GM21529 (cell line): ENCODE results near the gene MAGEB17.
"Not testable (repeated sequence)": the region's sequence is repeated elsewhere in the genome, so short reads cannot be mapped to it uniquely, and the experiment has no call there.

ENCODE experiments used
- ATAC-seq: cut with Tn5 transposase; IDR thresholded peaks from one replicate; pipeline ENCODE4 v1.9.1; 2021; ENCODE audit not compliant: unreplicated experiment

Gene MAGEB17

DNA sequence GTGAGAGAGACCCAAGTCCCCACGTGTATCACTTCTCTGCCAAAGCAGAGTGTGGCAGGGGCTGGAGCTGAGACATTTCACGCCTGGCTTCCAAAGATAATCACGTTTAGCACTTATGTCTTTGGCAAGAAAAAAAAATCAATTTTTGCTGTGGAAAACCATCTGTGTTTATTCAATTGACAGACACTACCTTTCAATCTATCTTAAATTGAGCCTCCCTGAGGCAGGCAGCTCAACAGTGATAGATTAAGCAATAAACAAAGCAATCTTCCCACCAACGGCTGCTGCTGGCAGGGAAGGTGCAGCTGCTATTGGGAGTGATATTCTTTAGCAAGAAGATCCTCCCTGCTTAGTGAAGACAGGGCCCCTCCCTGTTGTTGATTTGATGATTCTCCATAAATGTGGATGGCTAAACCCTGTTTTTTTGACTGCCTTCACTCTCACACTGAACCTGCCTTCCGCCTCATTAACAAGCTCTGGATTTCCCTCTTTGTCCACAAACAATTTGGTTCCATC lies 11.6 kb upstream of the MAGEB17 start:
- no peak for ATAC-seq

DNA sequence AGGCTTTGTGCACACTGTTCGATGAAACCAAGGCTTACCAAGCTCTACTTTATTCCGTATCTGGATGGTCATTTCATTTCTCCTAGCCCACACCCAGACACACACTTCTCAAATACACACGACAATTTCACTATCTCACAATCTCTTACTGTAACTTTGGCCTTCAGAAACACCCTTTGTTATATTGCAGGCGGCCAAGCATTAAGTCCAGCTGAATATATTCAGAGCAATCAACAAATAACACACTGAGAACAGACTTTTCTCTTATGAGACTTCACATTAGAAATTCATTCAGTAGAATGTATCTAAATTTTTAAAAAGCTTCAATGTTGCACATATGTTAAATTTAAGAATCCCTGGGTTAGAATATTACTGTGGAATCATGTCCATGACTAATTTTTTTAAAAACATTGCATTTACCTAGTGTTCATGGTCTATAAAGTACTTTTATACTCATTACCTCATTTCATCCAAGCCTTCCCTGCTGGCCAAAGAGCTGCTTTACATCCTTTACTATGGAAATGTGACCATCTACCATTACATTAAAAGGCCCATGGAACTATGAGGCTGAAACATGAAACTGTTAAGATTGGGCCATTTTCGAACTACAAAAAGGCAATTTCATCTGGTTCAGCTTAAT lies 10.5 kb upstream of the MAGEB17 start:
- no peak for ATAC-seq

GRCh38 chrX:16160729-16161128 lies 6.6 kb upstream of the MAGEB17 start:
- ATAC-seq, result no peak

DNA sequence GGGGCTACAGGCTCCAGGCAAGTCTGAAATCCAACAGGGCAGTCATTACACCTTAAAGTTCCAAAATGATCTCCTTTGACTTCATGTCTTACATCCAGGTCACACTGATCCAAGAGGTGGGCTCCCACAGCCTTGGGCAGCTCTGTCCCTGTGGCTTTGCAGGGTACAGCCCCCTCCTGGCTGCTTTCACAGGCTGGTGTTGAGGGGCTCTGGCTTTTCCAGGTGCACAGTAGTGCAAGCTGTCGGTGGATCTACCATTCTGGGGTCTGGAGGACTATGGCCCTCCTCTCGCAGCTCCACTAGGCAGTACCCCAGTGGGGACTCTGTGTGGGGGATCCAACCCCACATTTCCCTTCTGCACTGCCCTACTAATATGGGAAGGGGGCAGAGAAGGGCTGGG lies 6.1 kb upstream of the MAGEB17 start:
- ATAC-seq, result not testable (repeated sequence)

- ATAC-seq, result no peak
Measured at GRCh38 chrX:16162391-16162790, 4.9 kb upstream of the MAGEB17 start.

GRCh38 chrX:16164748-16165147 lies 2.5 kb upstream of the MAGEB17 start:
- no peak for ATAC-seq

GRCh38 chrX:16171039-16171438 lies 3.8 kb downstream of the MAGEB17 start:
- no peak for ATAC-seq

- ATAC-seq, result no peak
Measured at GRCh38 chrX:16171944-16172343, 4.7 kb downstream of the MAGEB17 start.

DNA sequence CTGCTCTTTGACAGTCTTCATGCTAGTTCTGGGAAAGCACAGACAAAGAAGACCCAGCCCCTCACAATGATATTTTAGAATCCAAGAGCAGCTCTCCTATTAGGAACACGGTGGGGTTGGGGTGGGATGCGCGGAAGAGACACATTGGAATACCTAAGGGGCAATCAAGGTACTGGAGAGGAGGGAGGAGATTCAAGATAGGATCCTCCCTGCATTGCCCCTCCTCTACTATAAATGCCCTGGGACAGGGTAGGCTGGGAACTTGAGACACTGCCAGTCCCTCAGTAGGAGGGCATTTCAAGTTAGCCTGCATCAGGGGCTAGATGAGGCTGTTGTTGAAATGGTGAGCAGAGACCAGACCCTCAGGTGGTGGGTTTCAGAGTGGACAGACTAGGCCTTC lies 5.1 kb downstream of the MAGEB17 start:
- no peak for ATAC-seq

DNA sequence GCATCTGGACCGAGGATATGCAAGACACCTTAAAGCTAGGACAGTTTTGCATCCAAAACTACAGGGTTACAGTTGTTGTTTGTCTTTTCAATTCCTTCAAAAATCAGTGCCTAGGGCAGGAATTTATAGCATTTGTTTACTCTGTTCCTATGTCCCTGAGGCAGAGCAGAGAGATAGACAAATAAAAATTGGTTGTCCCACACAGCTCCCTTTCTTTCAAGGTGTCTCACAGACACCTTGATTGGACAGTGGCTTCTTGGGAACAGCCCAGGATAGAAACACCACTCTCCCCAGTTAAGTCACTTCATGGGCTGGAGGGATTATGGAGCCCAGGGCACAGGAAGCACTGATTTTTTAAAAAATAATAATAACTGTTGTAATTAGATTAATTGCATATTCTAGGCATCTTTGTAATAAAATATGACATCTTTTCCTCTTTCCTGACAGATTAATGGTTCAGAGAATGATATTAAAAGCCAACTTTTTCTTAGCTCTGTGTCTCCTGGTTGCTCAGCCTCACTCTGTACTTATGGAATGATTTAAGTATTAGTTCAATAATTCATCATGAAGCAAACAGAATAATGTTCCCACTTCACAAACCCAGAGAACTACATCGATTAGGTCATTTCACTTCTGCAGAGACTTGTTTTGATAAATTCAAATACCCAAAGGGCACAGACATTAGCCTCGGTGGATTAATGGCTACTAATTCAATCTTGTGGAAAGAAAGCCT lies 8.2 kb downstream of the MAGEB17 start:
- ATAC-seq, result no peak

DNA sequence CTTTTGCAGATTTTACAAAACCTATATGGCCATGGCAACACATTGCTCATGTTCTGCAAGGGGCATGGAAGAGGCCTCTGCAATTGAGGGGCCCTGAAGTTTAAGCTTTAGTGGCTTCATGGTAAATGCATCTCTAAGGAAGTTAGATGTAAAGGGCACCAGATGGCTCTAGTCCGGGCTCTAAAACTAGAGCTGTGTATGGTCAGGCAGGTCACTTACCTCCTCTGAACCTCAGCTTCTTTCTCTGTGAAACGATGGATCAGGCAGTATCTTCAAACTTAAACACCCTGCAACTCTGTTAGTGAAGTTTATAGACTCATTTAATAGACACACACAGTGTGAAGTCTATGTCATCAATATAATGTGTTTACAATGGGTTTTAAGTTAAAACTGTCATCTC lies 10.0 kb downstream of the MAGEB17 start:
- ATAC-seq, result no peak

DNA sequence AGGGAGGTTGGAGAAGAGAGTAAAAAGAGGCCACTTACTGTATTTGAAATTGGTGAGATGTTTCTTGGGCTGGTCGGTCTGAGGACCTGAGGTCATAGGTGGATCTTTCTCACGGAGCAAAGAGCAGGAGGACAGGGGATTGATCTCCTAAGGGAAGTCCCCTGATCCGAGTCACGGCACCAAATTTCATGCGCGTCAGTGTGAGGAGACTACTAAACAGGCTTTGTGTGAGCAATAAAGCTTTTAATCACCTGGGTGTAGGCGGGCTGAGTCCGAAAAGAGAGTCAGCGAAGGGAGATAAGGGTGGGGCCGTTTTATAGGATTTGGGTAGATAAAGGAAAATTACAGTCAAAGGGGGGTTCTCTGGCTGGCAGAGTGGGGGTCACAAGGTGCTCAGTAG lies 16.6 kb downstream of the MAGEB17 start:
- ATAC-seq, result not testable (repeated sequence)

DNA sequence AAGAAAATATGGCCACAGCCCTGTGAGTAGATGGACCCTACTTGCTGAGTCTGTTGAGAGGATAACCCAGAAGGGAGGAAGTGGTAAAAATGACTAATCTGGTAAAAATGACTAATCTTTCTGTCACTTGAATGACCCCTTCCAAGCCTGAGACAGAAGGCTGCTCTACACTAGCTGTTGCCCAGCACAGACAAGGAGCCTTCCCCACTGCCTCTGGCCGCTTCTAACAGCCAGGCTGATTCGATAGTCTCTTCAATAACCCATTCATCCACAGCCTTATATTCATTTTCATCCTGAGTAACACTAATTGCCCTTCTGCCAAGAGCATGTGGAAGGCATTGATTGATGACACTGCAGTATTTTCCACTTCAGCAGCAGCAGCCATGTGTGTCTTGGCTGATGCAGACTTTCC lies 18.4 kb downstream of the MAGEB17 start:
- ATAC-seq, result peak; percentile 100

GRCh38 chrX:16186380-16187007 lies 19.2 kb downstream of the MAGEB17 start:
- ATAC-seq, result no peak

DNA sequence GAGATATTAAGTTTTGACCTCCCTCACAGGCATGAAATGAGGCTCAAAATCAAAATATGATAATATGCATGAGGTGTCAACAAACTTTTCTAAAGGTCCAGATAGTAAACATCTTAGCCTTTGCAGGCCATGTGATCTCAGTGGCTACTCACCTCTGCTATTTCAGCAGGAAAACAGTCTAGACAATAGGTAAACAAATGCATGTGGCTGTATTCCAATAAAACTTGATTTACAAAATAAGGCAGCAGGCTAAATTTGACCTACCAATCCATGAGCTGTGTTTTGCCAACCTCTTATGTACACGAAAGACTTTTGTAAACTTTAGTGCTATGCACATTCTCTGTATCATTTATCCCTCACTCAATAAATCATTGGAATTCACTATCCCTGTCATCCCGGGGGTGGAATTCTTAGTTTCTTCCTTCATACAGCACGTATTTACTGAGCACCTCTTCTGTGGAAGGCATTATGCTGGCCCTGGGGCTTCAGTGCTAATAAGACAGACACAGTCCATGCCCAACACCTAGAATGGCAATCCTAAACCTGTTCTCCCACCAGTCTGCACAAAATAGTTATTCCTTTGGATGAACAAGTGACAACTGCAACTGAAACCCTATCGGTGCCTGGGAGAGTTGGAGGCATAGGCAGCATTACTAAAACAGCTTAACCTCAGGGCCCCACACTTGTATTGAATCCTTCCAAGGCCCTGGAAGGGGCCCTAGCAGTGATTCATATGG lies 19.9 kb downstream of the MAGEB17 start:
- no peak for ATAC-seq

DNA sequence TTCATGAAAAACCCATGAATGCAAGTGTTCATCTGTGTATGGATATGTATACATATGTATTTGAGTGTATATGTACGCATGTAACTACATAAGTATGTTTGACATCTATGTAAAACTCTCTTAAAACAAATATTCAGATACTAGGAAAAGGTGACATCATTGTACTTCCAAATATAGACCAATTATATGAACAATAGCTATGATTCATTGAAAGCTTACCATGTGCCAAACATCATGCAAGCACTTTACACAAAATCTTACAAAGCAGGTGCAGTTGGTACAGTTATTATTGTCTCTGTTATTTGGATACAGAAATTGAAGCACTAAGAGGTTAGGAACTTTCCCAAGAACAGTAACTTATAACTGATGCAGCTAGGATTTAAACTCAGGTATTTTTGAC lies 21.4 kb downstream of the MAGEB17 start:
- ATAC-seq, result no peak

DNA sequence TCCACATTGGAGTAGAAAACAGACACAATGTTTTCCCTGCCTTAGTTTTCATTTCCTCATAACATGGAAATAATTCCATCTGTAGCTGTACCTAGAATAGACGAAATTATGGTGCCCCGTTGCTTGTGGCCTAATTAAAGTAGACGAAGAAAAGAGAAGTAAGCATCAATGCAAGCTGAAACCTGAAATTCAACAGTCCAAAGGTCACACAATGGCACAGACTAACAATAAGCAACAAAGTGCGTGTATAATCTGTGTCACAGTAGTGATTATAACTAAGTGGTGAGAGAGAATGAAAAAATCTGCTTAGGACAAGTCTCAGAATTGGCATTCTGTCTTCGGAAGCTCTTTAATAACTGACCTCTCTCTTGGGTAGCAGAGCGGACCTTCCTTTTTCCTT lies 24.3 kb downstream of the MAGEB17 start:
- no peak for ATAC-seq

DNA sequence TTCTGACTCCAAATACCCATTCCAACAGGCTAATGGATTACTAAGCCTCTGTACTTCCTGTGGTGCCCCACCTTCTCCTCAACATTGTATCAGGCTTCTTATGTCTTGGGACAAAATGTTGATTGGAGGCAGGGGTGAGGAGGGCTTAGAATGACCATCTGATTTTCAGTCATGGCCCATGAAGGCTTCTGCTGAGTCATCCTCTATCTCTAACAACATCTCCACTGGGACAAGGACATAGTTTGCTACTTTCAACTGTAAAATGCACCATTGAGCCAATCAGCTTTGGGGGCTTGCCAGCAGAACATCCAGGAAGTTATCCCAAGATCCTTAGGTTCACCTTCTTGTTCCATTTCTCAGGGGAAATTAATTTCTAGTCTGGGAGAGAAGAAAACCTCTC lies 29.5 kb downstream of the MAGEB17 start:
- ATAC-seq, result no peak

DNA sequence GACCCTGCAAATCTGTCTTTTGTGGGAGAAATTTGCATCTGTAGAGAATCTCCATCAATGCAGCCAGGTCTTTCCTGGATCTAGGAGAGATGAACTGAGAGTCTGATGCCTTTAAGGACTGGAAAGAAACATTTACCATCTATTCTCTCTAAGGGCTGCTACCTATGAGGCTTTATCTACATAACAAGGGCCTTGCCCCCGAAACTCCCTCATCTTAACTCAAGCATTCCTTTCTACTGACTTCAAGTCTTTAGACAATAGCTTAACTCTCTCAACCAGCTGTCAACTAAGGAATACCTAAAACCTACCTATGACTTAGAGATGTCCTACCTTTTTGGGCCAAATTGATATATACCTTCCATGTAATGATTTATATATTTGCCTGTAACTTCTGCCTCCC lies 32.1 kb downstream of the MAGEB17 start:
- ATAC-seq, result no peak

GRCh38 chrX:16202943-16203342 lies 35.7 kb downstream of the MAGEB17 start:
- no peak for ATAC-seq

- ATAC-seq, result no peak
Measured at GRCh38 chrX:16204538-16204937, 37.3 kb downstream of the MAGEB17 start.
